Measurements from ENCODE around the gene SGIP1. TPM values are rescaled to one million over a fixed set of nuclear protein-coding genes. Genes with fewer than 3 reads are reported as not detected.
A peak's percentile ranks its signal among the peaks of the same experiment; 100 is the strongest.

The SGIP1 gene
- total and polyA plus RNA-seq, 2 of the 8 experiments (the other 6 are each of a cell fraction or from before 2014, with no cell fraction given), result 1.4 to 2.1 TPM

DNA sequence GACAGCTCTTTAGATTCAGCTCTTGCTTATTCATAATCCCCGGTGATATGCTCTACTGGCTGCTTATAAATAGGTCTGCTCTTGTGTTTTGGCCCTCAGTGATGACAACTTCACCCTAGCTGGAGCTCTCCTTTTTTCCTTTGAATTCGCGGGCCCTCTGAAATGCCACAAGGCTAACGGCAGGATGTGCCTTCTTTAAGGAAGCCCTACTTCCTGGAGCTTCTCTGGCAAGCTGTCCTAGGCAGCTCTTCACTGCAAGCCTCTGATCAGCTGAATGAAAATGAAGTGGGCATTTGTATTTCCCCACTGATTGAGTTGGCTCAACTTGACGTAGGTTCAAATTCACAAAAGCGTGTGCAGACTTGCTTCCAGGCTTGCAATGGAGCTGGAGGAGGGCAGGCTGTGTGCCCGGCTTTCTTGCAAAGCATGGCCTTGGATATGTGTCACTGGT lies 22.2 kb downstream of the SGIP1 start:
- no peak overlapping the region for H2BK20ac ChIP-seq (ENCODE audit: low read length)
- no peak overlapping the region for H2BK5ac ChIP-seq (ENCODE audit: low read depth, low read length)
- DNase-seq (ENCODE audit: low read depth in 1 of 2, low spot score in 2 of 2) (no peak), FAIRE-seq (no peak)
- H4K8ac ChIP-seq (ENCODE audit: extremely low read depth, insufficient read depth, low read length), result no peak overlapping the region
- no peaks in the 10 kb centered on the region for H3K36me3 ChIP-seq (ENCODE audit: control insufficient read depth in 2 of 4, insufficient read depth in 4 of 4, low read length in 3 of 4)
- H2AK5ac ChIP-seq (ENCODE audit: low read depth, low read length), result no peak overlapping the region
- no peak overlapping the region for H2BK120ac ChIP-seq (replicated peaks; ENCODE audit: low read depth, low read length)
- TF ChIP-seq, protein P1, sequence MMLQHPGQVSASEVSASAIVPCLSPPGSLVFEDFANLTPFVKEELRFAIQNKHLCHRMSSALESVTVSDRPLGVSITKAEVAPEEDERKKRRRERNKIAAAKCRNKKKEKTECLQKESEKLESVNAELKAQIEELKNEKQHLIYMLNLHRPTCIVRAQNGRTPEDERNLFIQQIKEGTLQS (IDR thresholded peaks at IDR 0.05; ENCODE audit: insufficient read depth, low read depth, low read length), result no peak
- no peak for TF ChIP-seq TBP (IDR thresholded peaks at IDR 0.05; ENCODE audit: low read depth, low read length)
- TF ChIP-seq TAF1 (IDR thresholded peaks at IDR 0.05; ENCODE audit: low read depth, low read length), result no peak
- TF ChIP-seq ASH2L (IDR thresholded peaks at IDR 0.05; ENCODE audit: low read length), result no peak
- TF ChIP-seq, protein P2, sequence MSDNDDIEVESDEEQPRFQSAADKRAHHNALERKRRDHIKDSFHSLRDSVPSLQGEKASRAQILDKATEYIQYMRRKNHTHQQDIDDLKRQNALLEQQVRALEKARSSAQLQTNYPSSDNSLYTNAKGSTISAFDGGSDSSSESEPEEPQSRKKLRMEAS (IDR thresholded peaks at IDR 0.05), result no peak
- no peak for TF ChIP-seq SAP30 (IDR thresholded peaks at IDR 0.05; ENCODE audit: insufficient read depth, insufficient replicate concordance, low read length)
- no peak for TF ChIP-seq GABPA (IDR thresholded peaks at IDR 0.05; ENCODE audit: borderline replicate concordance, insufficient read depth, low read length)
- TF ChIP-seq TEAD4 (IDR thresholded peaks at IDR 0.05; ENCODE audit: low read depth, low read length), result no peak
- no peak for TF ChIP-seq POLR2AphosphoS5 (IDR thresholded peaks at IDR 0.05; ENCODE audit: low read depth, low read length)
- TF ChIP-seq EGR1 (IDR thresholded peaks at IDR 0.05; ENCODE audit: borderline replicate concordance, low read depth, low read length), result no peak
- TF ChIP-seq MAFK (IDR thresholded peaks at IDR 0.05; ENCODE audit: low read depth, low read length), result no peak
- no peak for TF ChIP-seq GTF2F1 (IDR thresholded peaks at IDR 0.05; ENCODE audit: borderline replicate concordance, low read depth, low read length)
- no peak for TF ChIP-seq CEBPB (IDR thresholded peaks at IDR 0.05; ENCODE audit: low read depth, low read length)
- no peaks in the 10 kb centered on the region for H4K20me1 ChIP-seq (replicated peaks in 1 of 2; ENCODE audit: control insufficient read depth in 1 of 2, insufficient read depth in 2 of 2, low read length in 2 of 2)
- H3K79me2 ChIP-seq (ENCODE audit: control insufficient read depth in 1 of 2, insufficient read depth in 2 of 2, low read length in 2 of 2), result no peaks in the 10 kb centered on the region
- H3K18ac ChIP-seq (ENCODE audit: extremely low read depth, low read length), result no peak overlapping the region
- H3K27ac ChIP-seq (ENCODE audit: low read depth, low read length), result no peak overlapping the region
- ChIA-PET POLR2A (ENCODE audit: partially characterized antibody) (no interaction called here), CTCF (ENCODE audit: partially characterized antibody) (interaction anchor here (1.0 to 2.3 kb wide), 3 partner anchors 15 to 152 kb away, joined by 3 to 8 read pairs (median 4); no protein-coding TSS in a partner anchor)
- no peak overlapping the region for H3K4me2 ChIP-seq (ENCODE audit: insufficient read depth in 1 of 2, low read depth in 2 of 2, low read length in 2 of 2)
- no peaks in the 10 kb centered on the region for H3K27me3 ChIP-seq (replicated peaks in 1 of 4; ENCODE audit: control insufficient read depth in 3 of 4, extremely low read depth in 1 of 4, insufficient read depth in 3 of 4, low read length in 3 of 4)
- peak overlapping the region; percentile 38; the same call in 1 of the 2 replicates for H2AFZ ChIP-seq (ENCODE audit: low read length)
- no peaks in the 10 kb centered on the region for H3K79me1 ChIP-seq (ENCODE audit: low read depth, low read length)
- no peak overlapping the region for H3K4me3 ChIP-seq (ENCODE audit: extremely low read depth in 1 of 4, insufficient read depth in 2 of 4, low read depth in 3 of 4, low read length in 4 of 4)
- H3K23ac ChIP-seq (ENCODE audit: insufficient read length), result no peak overlapping the region
- H2BK12ac ChIP-seq (ENCODE audit: low read depth, low read length), result no peak overlapping the region
- no peaks in the 10 kb centered on the region for H3K23me2 ChIP-seq (ENCODE audit: low read depth, low read length)
- no peak overlapping the region for H4K5ac ChIP-seq (ENCODE audit: insufficient read length, low read depth, low read length)
- H2BK15ac ChIP-seq (ENCODE audit: low read length), result no peak overlapping the region
- no peak overlapping the region for H3K56ac ChIP-seq (replicated peaks; ENCODE audit: insufficient read length, low read depth, low read length)
- H3K9ac ChIP-seq (replicated peaks in 1 of 4; ENCODE audit: extremely low read depth in 1 of 4, low read depth in 3 of 4, low read length in 3 of 4), result no peak overlapping the region
- H4K91ac ChIP-seq (replicated peaks; ENCODE audit: insufficient read length, low read length), result no peak overlapping the region
- H3K14ac ChIP-seq (ENCODE audit: insufficient read length), result no peak overlapping the region
- 94% methylated on average over 5 of the region's 7 CpGs; no CpG with 5 or more reads in 1 of the 2 experiments for WGBS, 2 experiments (ENCODE audit: extremely low coverage in 1 of 2, insufficient coverage in 1 of 2, insufficient read length in 1 of 2, insufficient replicate concordance in 2 of 2, low coverage in 1 of 2, low lambda C conversion rate in 2 of 2, missing lambda C conversion rate in 1 of 2)
- H3K4ac ChIP-seq (replicated peaks; ENCODE audit: insufficient read length, low read depth, low read length), result no peak overlapping the region
- no peaks in the 10 kb centered on the region for H3K9me3 ChIP-seq (ENCODE audit: insufficient read depth in 2 of 2, low read depth in 1 of 2, low read length in 1 of 2)
- H3K4me1 ChIP-seq (replicated peaks in 1 of 4; ENCODE audit: control insufficient read depth in 3 of 4, insufficient read depth in 4 of 4, low read length in 3 of 4), result peaks cover 0 to 12% (median 0%) of the 10 kb centered on the region in 4 experiments; a peak in 2 of 7 replicates
